ENCODE results near the gene MFAP4. TPM values are rescaled to one million over a fixed set of nuclear protein-coding genes. Genes with fewer than 3 reads are reported as not detected.

MFAP4 gene, protein sequence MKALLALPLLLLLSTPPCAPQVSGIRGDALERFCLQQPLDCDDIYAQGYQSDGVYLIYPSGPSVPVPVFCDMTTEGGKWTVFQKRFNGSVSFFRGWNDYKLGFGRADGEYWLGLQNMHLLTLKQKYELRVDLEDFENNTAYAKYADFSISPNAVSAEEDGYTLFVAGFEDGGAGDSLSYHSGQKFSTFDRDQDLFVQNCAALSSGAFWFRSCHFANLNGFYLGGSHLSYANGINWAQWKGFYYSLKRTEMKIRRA
- total RNA-seq, result 0.26 TPM in 1 of 2 replicates, not detected in the other

DNA sequence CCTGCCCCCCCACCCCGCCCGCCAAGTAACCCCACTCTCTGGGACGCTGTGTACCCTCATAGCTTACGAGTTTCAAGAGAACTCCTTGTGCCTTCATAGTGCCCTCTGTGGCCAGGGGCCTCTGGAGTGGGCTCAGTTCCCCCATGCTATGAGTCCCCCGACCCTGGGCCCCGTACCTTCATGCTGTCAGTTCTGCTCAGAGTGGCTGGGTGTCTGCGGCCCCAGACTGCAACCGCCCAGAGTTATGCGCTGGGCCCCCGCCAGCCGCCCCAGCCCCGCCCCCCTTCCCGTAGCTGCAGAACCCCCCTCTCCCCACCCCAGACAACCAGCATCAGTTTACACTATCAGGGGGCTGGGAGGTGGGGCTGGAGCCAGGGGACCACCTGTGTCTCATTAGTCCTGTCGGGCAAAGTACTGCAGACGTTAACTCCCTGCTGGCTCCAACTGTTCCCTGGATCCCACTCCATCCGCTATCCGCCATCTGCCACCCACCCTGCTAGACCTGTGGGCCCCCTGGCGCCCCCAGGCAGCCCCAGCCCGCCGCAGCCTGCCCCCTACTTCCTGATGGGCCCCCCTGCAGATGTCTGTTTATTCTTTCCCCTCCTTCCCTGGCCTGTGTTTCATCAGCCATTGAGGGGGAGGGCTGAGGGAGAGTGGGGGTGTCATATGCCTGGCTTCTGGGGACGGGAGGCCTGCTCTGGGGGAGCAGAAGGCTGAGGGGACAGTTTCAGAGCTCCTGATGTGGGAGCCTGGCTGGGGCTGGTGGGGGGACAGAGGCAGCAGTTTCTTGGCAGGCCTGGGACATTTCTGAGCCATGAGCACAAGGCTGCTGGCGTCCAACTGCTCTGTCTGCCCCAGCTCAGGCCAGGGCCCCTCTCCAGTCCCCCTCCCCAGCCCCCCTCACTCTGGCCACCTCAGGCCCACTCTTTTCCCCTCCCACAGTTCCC is at the start of gene MFAP4:
MFAP4 (minus strand) TSS at position 217 of the 947 bp plus-strand sequence; CDS start at position 182, 35 bp downstream.
- Histone ChIP-seq H3K4me3 (ENCODE audit: low read depth, low read length) (no peak within 1 kb of the TSS), H3K27me3 (ENCODE audit: control insufficient read depth, insufficient read depth, low read length) (no peaks in the 10 kb centered on the region), H3K36me3 (ENCODE audit: control insufficient read depth, insufficient read depth, low read length) (peaks cover 14% of the 10 kb centered on the region)
- no peak for TF ChIP-seq CTCF (IDR thresholded peaks at IDR 0.05; ENCODE audit: insufficient read depth, low read length, severe bottlenecking)
- no peak for FAIRE-seq
- DNase-seq (ENCODE audit: low read depth), result no peak

DNA sequence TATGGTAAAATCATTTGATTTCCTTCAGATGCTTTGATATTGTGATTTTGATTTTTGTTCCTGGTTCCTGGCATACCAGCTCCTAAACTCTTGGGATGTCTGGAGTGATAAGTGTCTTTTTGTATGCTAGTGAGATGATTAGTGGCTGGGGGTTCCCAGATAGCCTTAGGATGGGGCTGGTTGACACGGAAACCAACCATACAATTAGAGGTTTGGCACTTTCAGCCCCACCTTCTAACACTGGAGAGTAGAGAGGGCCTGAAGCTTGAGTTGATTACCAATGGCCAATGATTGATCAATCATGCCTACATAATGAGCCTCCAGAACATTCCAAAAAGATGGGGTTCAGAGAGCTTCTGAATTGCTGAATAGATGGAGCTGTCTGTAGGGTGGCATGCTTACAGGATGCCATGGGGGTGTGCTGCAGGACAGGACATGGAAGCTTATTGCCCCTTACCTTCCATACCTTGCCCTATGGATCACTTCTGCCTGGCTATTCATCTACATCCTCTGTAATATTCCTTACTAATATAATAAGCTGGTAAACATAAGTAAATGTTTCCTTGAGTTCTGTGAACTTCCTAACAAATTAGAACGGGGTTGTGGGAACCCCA is 46.8 kb upstream of the MFAP4 start:
- DNase-seq (ENCODE audit: low read depth) (no peak), FAIRE-seq (no peak)
- no peaks in the 10 kb centered on the region for H3K36me3 ChIP-seq (ENCODE audit: control insufficient read depth, insufficient read depth, low read length)
- no peak overlapping the region for H3K4me3 ChIP-seq (ENCODE audit: low read depth, low read length)
- H3K27me3 ChIP-seq (ENCODE audit: control insufficient read depth, insufficient read depth, low read length), result no peaks in the 10 kb centered on the region
- no peak for TF ChIP-seq CTCF (IDR thresholded peaks at IDR 0.05; ENCODE audit: insufficient read depth, low read length, severe bottlenecking)

DNA sequence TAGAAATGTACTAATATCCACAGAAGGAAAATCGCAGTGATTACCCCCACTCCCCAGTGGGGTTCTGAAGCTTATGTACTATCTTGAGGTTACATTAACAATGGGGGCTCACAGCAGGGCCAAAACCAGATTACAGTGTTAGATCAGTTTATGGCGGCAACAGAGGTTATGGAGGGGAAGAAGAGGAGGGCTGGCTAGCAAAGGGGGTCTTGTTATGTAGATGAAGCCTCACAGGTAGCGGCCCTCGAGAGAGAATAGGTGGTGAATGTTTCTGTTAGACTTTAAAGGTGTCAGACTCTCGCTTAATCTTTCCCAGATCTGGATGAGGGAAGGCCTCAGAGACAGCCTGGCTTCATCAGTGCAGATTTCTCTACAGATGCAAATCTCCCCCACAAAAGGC is 46.3 kb upstream of the MFAP4 start:
- no peak overlapping the region for H3K4me3 ChIP-seq (ENCODE audit: low read depth, low read length)
- FAIRE-seq (no peak), DNase-seq (ENCODE audit: low read depth) (no peak)
- no peaks in the 10 kb centered on the region for H3K27me3 ChIP-seq (ENCODE audit: control insufficient read depth, insufficient read depth, low read length)
- TF ChIP-seq CTCF (IDR thresholded peaks at IDR 0.05; ENCODE audit: insufficient read depth, low read length, severe bottlenecking), result no peak
- H3K36me3 ChIP-seq (ENCODE audit: control insufficient read depth, insufficient read depth, low read length), result no peaks in the 10 kb centered on the region

- DNase-seq (ENCODE audit: low read depth) (no peak), FAIRE-seq (no peak)
- no peak for TF ChIP-seq CTCF (IDR thresholded peaks at IDR 0.05; ENCODE audit: insufficient read depth, low read length, severe bottlenecking)
- H3K4me3 ChIP-seq (ENCODE audit: low read depth, low read length), result no peak overlapping the region
- no peaks in the 10 kb centered on the region for H3K27me3 ChIP-seq (ENCODE audit: control insufficient read depth, insufficient read depth, low read length)
- H3K36me3 ChIP-seq (ENCODE audit: control insufficient read depth, insufficient read depth, low read length), result no peaks in the 10 kb centered on the region
These were observed 44.7 kb upstream of the MFAP4 start for GRCh38 chr17:19431691-19432090.

- FAIRE-seq (peak; percentile 52), DNase-seq (ENCODE audit: low read depth) (no peak)
- H3K27me3 ChIP-seq (ENCODE audit: control insufficient read depth, insufficient read depth, low read length), result no peaks in the 10 kb centered on the region
- TF ChIP-seq CTCF (IDR thresholded peaks at IDR 0.05; ENCODE audit: insufficient read depth, low read length, severe bottlenecking), result no peak
- no peaks in the 10 kb centered on the region for H3K36me3 ChIP-seq (ENCODE audit: control insufficient read depth, insufficient read depth, low read length)
- H3K4me3 ChIP-seq (ENCODE audit: low read depth, low read length), result no peak overlapping the region
These were observed 39.6 kb upstream of the MFAP4 start for GRCh38 chr17:19426631-19427030.
